ENCODE data around the gene ATP1A1.

ATP1A1 gene

DNA sequence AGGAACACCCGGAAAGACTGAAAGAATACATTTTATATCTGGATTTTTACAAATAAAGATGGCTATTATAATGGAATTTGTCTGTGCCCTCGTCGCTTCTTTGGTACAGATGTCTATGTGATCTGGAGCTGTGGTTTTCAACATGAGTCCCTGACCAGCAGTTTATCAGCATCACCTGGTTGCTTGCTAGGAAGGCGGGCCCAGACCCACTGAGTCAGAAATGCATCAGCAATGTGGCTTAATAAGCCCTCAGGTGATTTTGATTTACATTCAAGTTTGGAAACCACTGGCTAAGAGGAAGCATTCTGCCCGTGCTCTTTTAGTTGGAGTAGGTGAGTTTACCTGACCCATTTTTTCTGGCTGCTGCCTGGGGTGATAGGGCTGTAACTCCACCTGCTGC, 31.7 kb downstream of the ATP1A1 start:
- in situ Hi-C loops (cut with HindIII; ENCODE audit: low pct_ligation_motif_present, low pct_unique_long_range_greater_than_20kb, low sequenced_read_pairs) = no loop called here
- DNase-seq = no peak

DNA sequence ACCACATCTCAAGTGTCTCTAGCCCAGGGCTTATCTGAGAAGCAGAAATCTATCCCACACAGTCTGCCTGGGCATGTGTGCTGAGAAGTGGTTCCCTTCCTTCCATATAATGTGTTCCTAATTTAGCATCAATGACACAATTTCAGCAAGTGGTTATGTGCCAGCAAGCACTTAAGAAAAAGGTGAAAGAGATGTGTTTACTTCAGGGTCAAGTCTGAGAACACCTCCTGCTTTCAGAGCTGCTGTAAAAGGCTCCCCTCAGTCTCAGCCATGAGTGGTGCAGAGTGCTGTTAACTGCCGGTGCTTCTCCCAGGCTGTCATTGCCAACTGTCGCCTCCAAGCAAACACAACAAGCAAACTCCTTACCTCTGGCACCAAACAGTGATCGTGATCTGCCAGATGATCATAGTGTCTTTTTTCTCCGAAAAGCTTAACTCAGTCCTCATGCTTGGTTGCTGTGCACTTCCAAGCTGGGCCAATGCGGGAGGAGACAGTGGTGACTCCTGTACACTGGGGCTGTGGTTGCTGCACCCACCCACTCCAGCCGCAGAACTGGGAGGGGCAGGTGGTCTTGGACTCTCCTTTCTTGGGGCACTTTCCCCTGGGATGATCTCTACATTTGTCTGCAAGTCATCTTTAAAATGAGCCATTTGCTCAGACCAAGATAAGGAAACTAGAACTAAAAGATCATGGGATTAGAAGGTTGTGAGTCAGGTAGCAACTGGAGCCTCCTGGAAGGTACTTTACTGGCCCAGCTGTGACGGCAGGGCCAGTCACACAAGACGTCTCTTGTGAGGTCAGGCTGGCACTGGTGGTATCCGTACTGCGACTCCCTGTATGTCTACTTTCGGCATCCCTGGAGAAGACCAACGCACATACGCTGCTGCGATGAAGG, 32.4 kb downstream of the ATP1A1 start:
- in situ Hi-C loops (cut with HindIII; ENCODE audit: low pct_ligation_motif_present, low pct_unique_long_range_greater_than_20kb, low sequenced_read_pairs) = no loop called here
- DNase-seq = no peak

DNA sequence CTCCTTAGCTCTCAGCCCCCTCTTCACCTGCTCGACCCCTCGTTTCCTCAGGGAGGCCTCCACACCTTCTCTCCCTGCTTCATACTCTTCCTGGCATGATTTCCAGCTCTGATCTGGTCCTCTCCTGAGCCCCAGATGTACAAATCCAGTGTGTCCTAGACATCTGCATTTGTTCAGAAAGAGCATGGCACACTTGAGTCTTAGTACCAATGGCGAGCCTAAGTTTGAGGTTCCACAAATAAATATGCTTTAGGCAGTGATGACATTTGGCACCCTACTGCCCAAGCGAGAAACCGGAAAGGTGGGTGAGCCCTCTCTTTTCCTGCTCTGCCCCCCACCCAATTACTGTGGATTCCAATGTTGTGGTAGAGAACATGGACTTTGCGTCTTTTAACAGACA, 34.0 kb downstream of the ATP1A1 start:
- in situ Hi-C loops (cut with HindIII; ENCODE audit: low pct_ligation_motif_present, low pct_unique_long_range_greater_than_20kb, low sequenced_read_pairs) = no loop called here
- DNase-seq = no peak

DNA sequence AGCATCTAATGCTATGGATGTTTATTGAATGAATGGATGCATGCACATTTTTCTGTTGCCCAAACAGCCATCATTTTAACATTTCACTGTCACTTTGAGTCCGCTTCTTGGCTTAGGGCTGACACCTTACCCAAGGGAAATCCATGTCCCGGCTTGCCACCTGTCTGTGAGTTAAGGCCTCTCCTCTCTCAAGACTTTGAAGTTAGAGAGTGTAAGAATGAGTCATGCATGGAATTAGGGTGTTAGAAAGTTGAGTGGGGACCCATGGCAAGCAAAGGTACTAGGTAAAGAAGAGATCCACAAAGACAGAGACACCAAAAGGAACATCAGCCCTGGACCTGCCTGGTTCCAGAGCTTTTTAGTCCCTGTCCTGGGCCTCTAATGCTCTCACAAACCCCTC, 35.1 kb downstream of the ATP1A1 start:
- in situ Hi-C loops (cut with HindIII; ENCODE audit: low pct_ligation_motif_present, low pct_unique_long_range_greater_than_20kb, low sequenced_read_pairs) = no loop called here
- DNase-seq = no peak

DNA sequence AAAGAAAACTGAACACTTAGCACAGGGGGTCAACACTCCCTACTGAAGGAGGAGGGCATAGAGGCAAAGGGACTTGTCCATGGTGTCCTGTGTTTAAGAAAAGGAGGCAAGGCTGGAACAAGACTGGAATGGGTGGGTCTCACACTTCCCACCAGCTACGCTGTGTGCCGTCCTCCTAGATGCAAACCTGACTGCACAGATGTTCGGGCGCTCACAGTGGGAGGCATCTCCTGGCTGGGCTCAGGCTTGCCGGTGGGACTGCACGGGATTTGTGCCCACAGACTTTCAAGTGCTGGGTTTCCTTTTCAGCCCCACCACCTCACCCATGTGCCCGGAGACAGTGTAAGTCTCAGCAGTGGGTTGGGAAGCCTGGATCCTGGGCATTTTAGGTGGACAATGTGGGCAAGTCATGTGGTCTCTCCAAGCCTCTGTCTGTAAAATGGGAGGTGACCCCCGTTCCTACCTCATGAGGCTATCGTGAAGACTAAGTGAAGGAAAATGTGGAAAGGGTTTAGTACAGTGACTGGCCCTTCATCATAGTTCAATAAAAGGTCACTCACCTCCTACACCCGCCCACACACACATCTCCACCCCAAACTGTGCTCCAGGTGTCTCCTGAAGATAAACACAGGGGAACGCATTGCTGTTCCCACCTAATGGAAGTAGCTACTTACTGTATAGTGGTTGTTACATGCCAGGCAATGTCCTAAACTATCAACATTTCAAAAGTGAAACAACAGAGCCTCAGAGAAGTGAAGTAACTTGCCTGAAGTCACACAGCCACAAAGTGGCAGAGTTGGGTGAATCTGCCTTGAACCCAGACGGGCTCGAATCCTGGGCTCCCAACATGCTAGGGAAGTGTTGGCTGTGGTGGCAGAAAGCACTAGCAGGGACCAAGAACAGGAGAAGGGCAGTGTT, 36.0 kb downstream of the ATP1A1 start:
- in situ Hi-C loops (cut with HindIII; ENCODE audit: low pct_ligation_motif_present, low pct_unique_long_range_greater_than_20kb, low sequenced_read_pairs) = no loop called here
- no peak for DNase-seq

DNA sequence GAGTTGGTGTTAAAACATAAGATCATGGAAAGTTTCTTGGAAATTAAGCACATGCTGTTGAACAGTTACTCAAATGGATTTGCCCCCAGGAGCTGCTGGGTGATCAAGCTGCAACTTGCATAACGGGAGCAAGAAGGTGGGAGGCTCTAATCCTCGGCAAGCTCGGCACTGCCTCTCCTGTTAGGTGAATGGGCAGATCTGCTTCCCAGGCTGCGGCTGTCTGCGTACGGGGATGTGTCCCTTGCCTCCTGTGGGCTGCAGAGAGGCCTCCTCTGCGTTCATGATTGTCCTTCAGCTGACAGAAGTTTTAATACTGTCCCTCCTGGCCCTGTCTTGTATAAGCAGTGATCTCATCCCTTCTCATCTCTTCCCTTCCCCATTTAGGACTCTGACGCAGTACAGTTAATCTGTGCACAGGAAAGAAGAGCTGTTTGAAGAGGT, 36.7 kb downstream of the ATP1A1 start:
- in situ Hi-C loops (cut with HindIII; ENCODE audit: low pct_ligation_motif_present, low pct_unique_long_range_greater_than_20kb, low sequenced_read_pairs) = no loop called here
- no peak for DNase-seq

DNA sequence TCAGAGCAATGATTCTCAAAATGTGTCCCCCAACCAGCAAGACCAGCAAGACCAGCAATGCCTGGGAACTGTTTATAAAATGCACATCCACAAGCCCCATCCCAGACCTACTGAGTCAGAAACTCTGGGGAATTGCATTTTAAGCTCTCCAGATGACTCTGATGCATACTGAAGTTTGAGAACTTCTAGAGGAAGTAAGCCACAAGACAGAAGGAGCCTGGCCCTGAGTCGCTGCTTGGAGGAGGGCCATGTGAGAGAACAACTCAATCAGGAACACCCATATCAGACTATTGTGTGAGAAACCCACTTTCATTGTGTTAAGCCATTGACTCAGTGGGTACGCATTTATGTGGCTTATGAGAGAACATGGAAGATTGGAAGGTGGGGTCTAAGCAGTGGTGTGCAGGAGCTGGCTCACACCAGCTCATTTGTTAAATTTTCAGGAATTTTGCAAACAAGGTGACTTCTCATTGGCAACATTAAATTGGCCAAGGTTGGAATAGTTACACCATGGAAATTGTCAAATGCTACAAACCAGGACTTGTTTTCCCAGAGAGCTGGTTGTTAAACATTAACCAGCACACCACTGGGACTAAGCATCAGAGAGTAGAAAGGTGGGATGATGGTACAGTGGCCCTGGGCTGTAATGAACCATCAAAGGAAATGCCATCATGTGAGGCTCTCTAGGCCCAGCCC, 38.9 kb downstream of the ATP1A1 start:
- in situ Hi-C loops (cut with HindIII; ENCODE audit: low pct_ligation_motif_present, low pct_unique_long_range_greater_than_20kb, low sequenced_read_pairs) = no loop called here
- no peak for DNase-seq

DNA sequence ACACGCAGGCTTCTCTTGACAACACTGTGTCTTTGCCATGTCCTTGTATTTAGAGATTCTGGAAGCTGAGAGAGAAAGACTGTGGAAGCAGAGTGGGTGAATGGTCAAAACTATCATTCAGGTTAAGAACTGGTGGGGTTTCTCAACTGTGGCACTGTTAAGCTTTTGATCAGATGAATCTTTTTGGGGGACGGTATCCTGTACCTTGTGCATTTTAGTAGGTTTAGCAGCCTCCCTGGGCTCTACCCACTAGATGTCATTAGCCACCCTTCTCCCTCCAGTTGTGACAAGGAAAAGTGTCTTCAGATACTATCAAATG, 39.4 kb downstream of the ATP1A1 start:
- no peak for DNase-seq
- in situ Hi-C loops (cut with HindIII; ENCODE audit: low pct_ligation_motif_present, low pct_unique_long_range_greater_than_20kb, low sequenced_read_pairs) = no loop called here

DNA sequence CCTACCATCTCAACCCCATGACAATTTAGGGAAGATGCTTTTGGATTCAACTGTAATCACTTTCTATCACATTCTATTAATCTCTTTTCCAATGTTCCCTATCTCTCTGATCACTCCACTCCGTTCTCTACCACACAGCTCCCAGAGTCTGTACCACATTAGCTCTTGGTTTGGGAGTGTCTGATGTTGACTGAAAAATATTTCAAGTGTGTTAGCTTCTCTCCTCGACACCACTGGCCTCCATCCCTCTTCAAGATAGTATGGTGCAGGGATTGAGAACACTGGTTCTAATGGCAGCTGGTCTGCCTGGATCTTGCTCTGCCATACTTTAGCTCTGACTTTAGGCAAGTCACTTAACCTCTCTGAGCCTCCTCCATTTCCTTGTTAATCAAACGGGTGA, 39.9 kb downstream of the ATP1A1 start:
- in situ Hi-C loops (cut with HindIII; ENCODE audit: low pct_ligation_motif_present, low pct_unique_long_range_greater_than_20kb, low sequenced_read_pairs) = no loop called here
- no peak for DNase-seq

DNA sequence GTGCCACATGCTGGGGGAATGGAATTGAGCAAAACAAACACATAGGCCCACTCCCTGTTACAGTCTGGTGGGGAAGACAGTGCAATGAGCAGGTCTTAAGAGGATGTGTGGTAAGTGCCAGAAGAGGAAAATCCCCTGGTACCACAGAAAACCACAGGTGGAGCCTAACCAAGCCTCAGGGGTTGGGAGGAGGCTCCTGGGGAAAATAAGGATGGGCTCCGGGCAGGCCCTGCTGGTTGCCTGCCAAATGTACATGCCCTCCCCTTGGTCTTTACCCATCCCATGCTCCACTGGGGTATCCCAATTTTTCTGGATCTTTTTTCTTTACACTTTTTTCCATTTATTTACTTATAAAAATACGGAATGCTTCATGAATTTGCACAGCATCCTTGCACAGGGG, 40.4 kb downstream of the ATP1A1 start:
- DNase-seq = no peak
- in situ Hi-C loops (cut with HindIII; ENCODE audit: low pct_ligation_motif_present, low pct_unique_long_range_greater_than_20kb, low sequenced_read_pairs) = no loop called here

DNA sequence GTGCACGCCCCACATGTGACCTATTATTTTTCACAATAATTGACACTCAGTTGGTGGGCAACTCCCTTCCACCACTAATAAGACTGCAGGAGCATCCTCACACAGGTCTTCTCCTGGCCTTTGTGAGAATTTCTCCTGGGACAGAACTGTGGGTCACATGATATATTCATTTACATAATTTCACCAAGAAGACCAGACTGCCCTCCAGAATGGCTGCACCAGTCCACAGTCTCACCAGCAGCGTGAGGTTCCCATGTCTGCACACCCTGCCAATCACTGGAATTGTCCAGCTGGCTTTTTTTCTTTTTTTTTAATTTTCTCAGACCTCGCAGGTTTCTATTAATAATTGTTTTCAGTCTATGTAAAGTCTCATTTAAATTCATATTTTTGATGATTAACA, 41.3 kb downstream of the ATP1A1 start:
- in situ Hi-C loops (cut with HindIII; ENCODE audit: low pct_ligation_motif_present, low pct_unique_long_range_greater_than_20kb, low sequenced_read_pairs) = no loop called here
- no peak for DNase-seq

DNA sequence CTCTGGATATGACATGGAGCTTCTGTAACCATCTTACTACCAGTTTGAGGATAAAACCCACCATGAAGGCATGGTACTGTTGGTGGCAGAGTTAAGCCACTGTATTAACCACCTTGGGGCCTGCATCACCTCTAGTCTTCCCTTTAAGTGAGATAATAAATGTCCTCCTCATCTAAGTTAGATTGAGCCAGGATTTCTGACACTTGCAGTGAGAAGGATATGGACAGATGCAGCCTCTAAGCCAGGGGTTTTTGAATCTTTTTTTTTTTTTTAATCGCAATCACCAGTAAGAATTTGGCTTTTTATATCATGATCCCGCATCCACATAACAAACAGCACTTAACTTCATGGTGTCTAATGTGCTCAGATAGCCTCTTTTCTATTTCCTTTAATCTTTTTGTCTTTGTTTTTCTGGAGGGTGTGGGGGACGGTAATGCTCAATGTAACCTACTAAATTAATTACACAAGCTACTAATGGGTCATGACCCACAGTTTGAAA, 42.2 kb downstream of the ATP1A1 start:
- no peak for DNase-seq
- in situ Hi-C loops (cut with HindIII; ENCODE audit: low pct_ligation_motif_present, low pct_unique_long_range_greater_than_20kb, low sequenced_read_pairs) = no loop called here

DNA sequence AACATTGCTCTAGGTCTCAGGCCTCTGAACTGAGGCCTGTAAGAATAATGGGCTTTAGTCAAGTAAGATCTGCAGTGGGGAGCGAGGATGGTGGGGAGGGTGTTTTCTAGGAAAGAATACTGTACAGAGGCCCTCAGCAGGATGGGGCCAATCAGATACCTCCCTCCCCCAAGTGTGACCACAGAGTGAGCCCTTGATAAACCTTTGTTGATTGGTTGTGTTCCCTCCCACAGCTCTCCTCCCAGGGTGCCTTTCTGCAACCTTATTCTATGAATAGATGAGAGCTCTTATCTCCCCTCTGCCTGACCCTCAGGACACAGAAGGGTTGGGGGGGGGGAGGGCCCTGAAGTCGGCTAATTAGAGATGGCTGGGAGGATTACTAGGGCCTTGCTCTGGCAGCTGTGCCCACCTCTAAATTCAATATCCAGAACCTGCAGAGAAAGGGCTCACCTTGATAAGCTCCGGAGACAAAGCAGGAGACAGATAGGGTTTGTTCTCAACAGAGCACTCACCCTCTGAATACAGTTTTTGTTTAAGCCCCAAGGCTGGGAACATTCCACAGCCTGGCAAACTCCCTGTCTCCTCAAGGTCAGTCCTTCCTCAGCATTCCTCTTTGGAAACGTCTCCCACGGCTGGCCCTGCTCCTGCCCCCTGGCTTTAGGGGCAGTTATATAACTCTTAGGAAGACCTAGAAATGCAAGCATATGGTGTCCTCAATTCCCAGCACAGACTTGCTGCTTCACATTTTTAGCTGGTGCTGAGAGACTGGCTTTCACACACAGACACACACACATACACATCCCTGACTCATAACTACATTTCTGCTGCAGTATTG, 42.9 kb downstream of the ATP1A1 start:
- in situ Hi-C loops (cut with HindIII; ENCODE audit: low pct_ligation_motif_present, low pct_unique_long_range_greater_than_20kb, low sequenced_read_pairs) = no loop called here
- DNase-seq = no peak

DNA sequence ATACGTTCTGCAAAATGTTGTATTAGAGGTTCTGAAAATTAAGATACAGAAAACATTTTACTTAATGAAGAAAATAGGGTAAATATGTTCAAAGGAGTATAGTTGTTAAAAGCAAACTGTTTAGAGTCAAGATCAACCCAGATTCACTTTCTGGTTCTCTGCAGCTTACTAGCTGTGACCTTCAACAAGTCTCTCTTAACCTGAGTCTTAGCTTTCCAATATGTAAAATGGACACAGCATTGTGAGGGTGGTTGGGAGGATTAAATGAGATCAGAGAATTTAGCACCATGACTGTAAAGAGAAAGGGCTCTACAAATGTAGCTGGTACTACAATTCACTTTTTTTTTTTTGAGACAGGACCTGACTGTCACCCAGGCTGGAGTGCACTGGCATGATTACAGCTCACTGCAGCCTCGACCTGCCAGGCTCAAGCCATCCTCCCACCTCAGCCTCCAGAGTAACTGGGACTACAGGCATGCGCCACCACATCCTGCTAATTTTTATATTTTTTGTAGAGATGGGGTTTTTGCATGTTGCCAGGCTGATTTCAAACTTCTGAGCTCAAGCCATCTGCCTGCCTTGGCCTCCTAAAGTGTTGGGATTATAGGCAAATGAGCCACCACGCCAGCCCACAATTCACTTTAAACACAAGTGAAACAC, 43.9 kb downstream of the ATP1A1 start:
- in situ Hi-C loops (cut with HindIII; ENCODE audit: low pct_ligation_motif_present, low pct_unique_long_range_greater_than_20kb, low sequenced_read_pairs) = no loop called here
- DNase-seq = no peak

DNA sequence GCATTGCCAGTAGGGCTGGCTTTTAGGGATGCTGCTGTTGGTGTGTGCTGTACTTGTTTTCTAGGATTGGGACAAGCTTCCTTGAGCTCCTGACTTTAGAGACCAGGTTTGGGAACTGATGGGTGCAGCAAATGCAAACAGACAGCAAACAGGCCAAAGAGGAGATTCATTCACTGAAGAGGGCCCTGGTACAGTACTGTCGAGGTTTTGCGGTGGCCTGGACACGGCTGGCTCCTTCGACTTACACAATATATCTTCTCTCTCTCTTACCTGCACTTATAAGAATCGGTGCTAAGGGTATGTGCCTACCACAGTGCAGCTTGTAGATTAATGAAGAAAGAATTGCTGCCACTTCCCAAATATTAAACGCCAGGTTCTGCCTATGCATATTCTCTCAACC, 44.6 kb downstream of the ATP1A1 start:
- in situ Hi-C loops (cut with HindIII; ENCODE audit: low pct_ligation_motif_present, low pct_unique_long_range_greater_than_20kb, low sequenced_read_pairs) = no loop called here
- DNase-seq = no peak

DNA sequence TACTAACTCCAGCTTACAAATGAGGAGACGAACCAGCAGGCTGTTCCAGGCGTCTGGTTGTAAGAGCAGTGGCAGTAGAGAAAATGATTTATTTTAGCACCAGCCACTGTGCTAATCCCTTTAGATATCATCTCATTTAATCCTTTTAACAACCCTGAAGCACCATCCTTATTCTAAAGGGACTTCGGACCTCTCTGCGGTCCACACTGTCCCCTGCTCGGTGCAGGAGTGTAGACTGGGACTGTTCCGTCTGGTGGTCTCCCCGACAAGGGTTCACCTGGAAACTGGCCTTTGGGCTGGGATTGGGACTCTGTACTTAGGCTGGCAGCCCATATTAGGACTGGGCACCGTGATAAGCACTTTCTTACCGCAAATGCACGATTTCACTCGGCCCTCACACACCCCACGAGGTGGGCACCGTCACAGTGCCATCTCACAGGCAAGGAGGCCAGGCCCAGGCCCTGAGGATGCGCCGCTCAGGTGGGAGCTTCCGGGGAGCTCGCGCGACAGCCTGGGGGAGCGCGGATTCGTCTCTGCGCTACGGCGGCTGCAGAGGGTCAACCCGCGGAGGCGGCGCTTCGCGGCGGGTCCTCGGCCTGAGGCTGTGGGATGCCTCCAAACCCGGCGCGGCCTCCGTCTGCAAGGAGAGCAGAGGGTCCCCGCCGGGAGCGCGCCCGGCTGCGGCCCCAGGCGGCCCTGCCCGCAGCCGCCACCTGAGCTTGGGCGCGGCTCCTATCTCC, 45.2 kb downstream of the ATP1A1 start:
- peak; percentile 72 for DNase-seq
- in situ Hi-C loops (cut with HindIII; ENCODE audit: low pct_ligation_motif_present, low pct_unique_long_range_greater_than_20kb, low sequenced_read_pairs) = no loop called here
